22Rv1 (cell line): ENCODE results near the gene BTF3.
"Not testable (repeated sequence)": the region's sequence is repeated elsewhere in the genome, so short reads cannot be mapped to it uniquely, and the experiment has no call there.

ENCODE experiments used
- H3K27ac ChIP-seq: fragments of 450-650 bp; 2 replicates; pipeline ENCODE4 v1.5.1; 2017
- CTCF ChIP-seq: fragments of 450-650 bp; IDR thresholded peaks from 2 replicates; pipeline ENCODE4 v1.5.1; 2017; ENCODE audit warnings: mild to moderate bottlenecking
- ZFX ChIP-seq: fragments of 450-650 bp; IDR thresholded peaks from 2 replicates; pipeline ENCODE4 v1.6.1; 2017; ENCODE audit warnings: antibody characterized with exemption, borderline replicate concordance

Gene BTF3

GRCh38 chr5:73454379-73455036, 43.7 kb upstream of the BTF3 start:
- H3K27ac ChIP-seq, result no peak overlapping the region
- TF ChIP-seq CTCF (peak; percentile 93), ZFX (no peak)

GRCh38 chr5:73456462-73456861, 41.8 kb upstream of the BTF3 start:
- not testable (repeated sequence) for H3K27ac ChIP-seq

GRCh38 chr5:73459366-73459765, 38.9 kb upstream of the BTF3 start:
- no peak for TF ChIP-seq CTCF
- no peak for TF ChIP-seq ZFX
- no peak overlapping the region for H3K27ac ChIP-seq

GRCh38 chr5:73460133-73460532, 38.1 kb upstream of the BTF3 start:
- no peak overlapping the region for H3K27ac ChIP-seq
- TF ChIP-seq ZFX, result no peak

- TF ChIP-seq CTCF, result no peak
- TF ChIP-seq ZFX, result no peak
These were observed 34.1 kb upstream of the BTF3 start for GRCh38 chr5:73464016-73464745.

DNA sequence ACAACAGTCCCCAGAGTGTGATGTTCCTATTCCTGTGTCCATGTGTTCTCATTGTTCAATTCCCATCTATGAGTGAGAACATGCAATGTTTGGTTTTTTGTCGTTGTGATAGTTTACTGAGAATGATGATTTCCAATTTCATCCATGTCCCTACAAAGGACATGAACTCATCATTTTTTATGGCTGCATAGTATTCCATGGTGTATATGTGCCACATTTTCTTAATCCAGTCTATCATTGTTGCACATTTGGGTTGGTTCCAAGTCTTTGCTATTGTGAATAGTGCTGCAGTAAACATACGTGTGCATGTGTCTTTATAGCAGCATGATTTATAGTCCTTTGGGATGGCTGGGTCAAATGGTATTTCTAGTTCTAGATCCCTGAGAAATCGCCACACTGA, 29.6 kb upstream of the BTF3 start:
- not testable (repeated sequence) for H3K27ac ChIP-seq

More at GRCh38 chr5:73464016-73464745, 34.1 kb upstream of the BTF3 start:
- H3K27ac ChIP-seq, result no peak overlapping the region

DNA sequence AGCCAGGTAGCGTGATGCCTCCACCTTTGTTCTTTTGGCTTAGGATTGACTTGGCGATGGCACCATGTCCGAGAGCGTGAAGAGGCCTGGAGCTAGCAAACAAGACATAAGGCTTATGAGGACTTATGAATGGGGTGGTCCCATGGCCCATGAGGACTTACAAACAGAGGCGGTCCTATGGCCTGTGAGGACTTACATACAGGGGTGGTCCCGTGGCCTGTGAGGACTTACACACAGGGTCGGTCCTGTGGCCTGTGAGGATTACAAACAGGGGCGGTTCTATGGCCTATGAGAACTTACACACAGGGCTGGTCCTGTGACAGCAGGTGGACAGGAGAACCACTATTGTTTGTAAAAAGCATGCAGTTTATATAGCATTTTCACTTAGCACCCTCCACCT, 28.4 kb upstream of the BTF3 start:
- H3K27ac ChIP-seq, result no peak overlapping the region
- TF ChIP-seq CTCF (no peak), ZFX (no peak)

DNA sequence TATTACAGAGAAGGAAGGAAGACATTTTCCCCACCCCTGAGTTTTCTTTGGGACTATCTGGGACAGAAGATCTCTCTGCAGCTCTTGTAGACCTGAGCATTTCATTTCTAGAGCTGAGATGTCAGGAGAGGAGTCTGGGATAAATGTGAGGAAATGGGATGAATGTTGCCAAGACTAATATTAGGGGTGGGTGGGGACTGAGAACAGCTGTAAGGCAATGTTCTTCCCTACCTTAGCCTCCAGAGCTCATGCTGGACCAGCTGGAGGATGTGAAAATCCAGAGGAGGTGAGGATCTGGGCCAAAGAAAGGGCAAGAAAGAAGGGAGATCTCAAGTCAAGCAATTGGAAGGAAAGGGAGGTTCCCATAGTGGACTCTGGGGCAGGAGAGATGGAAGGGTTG, 26.6 kb upstream of the BTF3 start:
- H3K27ac ChIP-seq, result no peak overlapping the region
- TF ChIP-seq CTCF, result no peak

GRCh38 chr5:73472116-73472515, 26.1 kb upstream of the BTF3 start:
- no peak overlapping the region for H3K27ac ChIP-seq
- no peak for TF ChIP-seq ZFX
- TF ChIP-seq CTCF, result no peak
